SK-N-SH (cell line): ENCODE data around the gene RBM20. TPM values are rescaled to one million over a fixed set of nuclear protein-coding genes. Genes with fewer than 3 reads are reported as not detected.

Source experiments
- CTCF ChIA-PET: fragments of 300-600, 350-600 bp; formaldehyde crosslinking; extraction: SDS; loops from one replicate; lab custom pipeline; 2021; lab: Yijun Ruan, JAX
- POLR2A ChIA-PET: fragments of 350-600 bp; sonication (Branson Sonifier 250); formaldehyde crosslinking; extraction: SDS; loops from one replicate; lab custom pipeline; 2020; ENCODE audit warnings: antibody characterized with exemption, inconsistent platforms; lab: Yijun Ruan, JAX
- DNase-seq: peaks from one replicate; pipeline ENCODE4 v3.0.0; 2012
- H2AFZ ChIP-seq: fragments of 200-600 bp; sonication (generic); 2 replicates; pipeline ENCODE4 v1.8.1; 2016; ENCODE audit warnings: antibody characterized with exemption, mild to moderate bottlenecking, low read depth
- H3F3A ChIP-seq: fragments of 200-600 bp; sonication (generic); replicated peaks from 2 replicates; pipeline ENCODE3; 2016; ENCODE audit warnings: antibody characterized with exemption, mild to moderate bottlenecking; ENCODE audit not compliant: insufficient read depth
- H3K27ac ChIP-seq, 2 experiments: fragments of 200-500 bp in 1 of 2; fragments of 200-600 bp in 1 of 2; sonication (Bioruptor generic) in 1 of 2; sonication (generic), shearing (Covaris generic) in 1 of 2; 2 replicates each; pipeline versions ENCODE4 v1.5.1 to v1.6.1; 2014 to 2016; ENCODE audit warnings: low read depth in 2 of 2, inconsistent platforms in 1 of 2, low read length in 1 of 2, mild to moderate bottlenecking in 1 of 2, mixed read lengths in 1 of 2
- H3K27me3 ChIP-seq: fragments of 200-600 bp; sonication (generic), shearing (Covaris generic); 2 replicates; pipeline ENCODE4 v1.6.1; 2016; ENCODE audit warnings: mixed run types; ENCODE audit not compliant: insufficient read depth
- H3K36me3 ChIP-seq, 2 experiments: fragments of 200-500 bp in 1 of 2; fragments of 200-600 bp in 1 of 2; sonication (Bioruptor generic) in 1 of 2; sonication (generic) in 1 of 2; replicated peaks in 1 of 2; 2 replicates each; pipeline versions ENCODE3 to v1.5.1; 2014 to 2016; ENCODE audit warnings: low read length in 1 of 2, mild to moderate bottlenecking in 1 of 2; ENCODE audit not compliant: insufficient read depth in 2 of 2, control insufficient read depth in 1 of 2
- H3K4me1 ChIP-seq, 2 experiments: fragments of 200-500 bp in 1 of 2; fragments of 200-600 bp in 1 of 2; sonication (Bioruptor generic) in 1 of 2; sonication (generic), shearing (Covaris generic) in 1 of 2; 2 replicates each; pipeline versions ENCODE4 v1.5.1 to v1.6.1; 2014 to 2016; ENCODE audit warnings: low read depth in 1 of 2, low read length in 1 of 2, mixed run types in 1 of 2; ENCODE audit not compliant: insufficient read depth in 2 of 2, control insufficient read depth in 1 of 2
- H3K4me2 ChIP-seq: fragments of 200-600 bp; sonication (generic), shearing (Covaris generic); 2 replicates; pipeline ENCODE4 v1.6.1; 2017; ENCODE audit warnings: mixed run types
- H3K4me3 ChIP-seq, 2 experiments: fragments of 200-500 bp in 1 of 2; fragments of 200-600 bp in 1 of 2; sonication (Bioruptor generic) in 1 of 2; sonication (generic), shearing (Covaris generic) in 1 of 2; 2 replicates each; pipeline versions ENCODE4 v1.5.1 to v1.8.1; 2014 to 2016; ENCODE audit warnings: low read depth in 2 of 2, inconsistent platforms in 1 of 2, low read length in 1 of 2, mild to moderate bottlenecking in 1 of 2, mixed read lengths in 1 of 2, moderate library complexity in 1 of 2
- H3K79me2 ChIP-seq: fragments of 200-600 bp; sonication (generic); 2 replicates; pipeline ENCODE4 v1.8.1; 2017; ENCODE audit warnings: mild to moderate bottlenecking; ENCODE audit not compliant: insufficient read depth
- H3K9ac ChIP-seq: fragments of 200-600 bp; sonication (generic); 2 replicates; pipeline ENCODE4 v1.6.1; 2017; ENCODE audit warnings: mixed run types
- H3K9me2 ChIP-seq: fragments of 200-600 bp; sonication (generic); 2 replicates; pipeline ENCODE4 v1.6.1; 2017; ENCODE audit warnings: mixed run types
- H3K9me3 ChIP-seq: fragments of 200-600 bp; sonication (generic); 2 replicates; pipeline ENCODE4 v1.6.1; 2017; ENCODE audit warnings: mixed run types, mild to moderate bottlenecking, moderate library complexity
- H4K20me1 ChIP-seq: fragments of 200-600 bp; sonication (generic); 2 replicates; pipeline ENCODE4 v1.6.1; 2017; ENCODE audit warnings: mild to moderate bottlenecking, mixed run types; ENCODE audit not compliant: insufficient read depth
- EZH2phosphoT487 ChIP-seq: fragments of 200-600 bp; sonication (generic); IDR thresholded peaks from 2 replicates; pipeline ENCODE4 v1.6.1; 2017; ENCODE audit warnings: low read depth, mixed run types, mild to moderate bottlenecking, antibody characterized with exemption, moderate library complexity, borderline replicate concordance
- FOSL2 ChIP-seq: IDR thresholded peaks from 2 replicates; pipeline ENCODE4 v1.4.0; 2012; ENCODE audit warnings: low read depth, mild to moderate bottlenecking, moderate library complexity, borderline replicate concordance
- GABPA ChIP-seq: IDR thresholded peaks from 2 replicates; pipeline ENCODE4 v1.4.0; 2012; ENCODE audit warnings: low read depth, mild to moderate bottlenecking
- GATA2 ChIP-seq: sonication (generic); formaldehyde crosslinking; IDR thresholded peaks from 2 replicates; pipeline ENCODE4 v1.5.0; 2020; ENCODE audit warnings: mild to moderate bottlenecking, missing genetic modification reagents
- IRF3 ChIP-seq: fragments of 150-350 bp; IDR thresholded peaks from 2 replicates; pipeline ENCODE4 v1.6.1; 2016; ENCODE audit warnings: mild to moderate bottlenecking, low read depth, low read length
- JUND ChIP-seq: IDR thresholded peaks from 2 replicates; pipeline ENCODE4 v1.4.0; 2012
- MEF2A ChIP-seq: IDR thresholded peaks from 2 replicates; pipeline ENCODE4 v1.4.0; 2012; ENCODE audit warnings: low read depth, borderline replicate concordance
- RAD21 ChIP-seq: IDR thresholded peaks from 2 replicates; pipeline ENCODE4 v1.6.1; 2012; ENCODE audit warnings: mild to moderate bottlenecking, low read length
- RCOR1 ChIP-seq: fragments of 150-350 bp; IDR thresholded peaks from 2 replicates; pipeline ENCODE4 v1.6.1; 2017; ENCODE audit warnings: antibody characterized with exemption, low read length
- RFX5 ChIP-seq: IDR thresholded peaks from 2 replicates; pipeline ENCODE4 v1.6.1; 2012; ENCODE audit warnings: mild to moderate bottlenecking, improper control_type of control experiment, low read length
- TAF1 ChIP-seq: IDR thresholded peaks from 2 replicates; pipeline ENCODE4 v1.6.1; 2012; ENCODE audit warnings: low read depth, mild to moderate bottlenecking, low read length, moderate library complexity, borderline replicate concordance
- WGBS: methylation state at CpG from one replicate; pipeline ENCODE4 v1.1.6; 2017; ENCODE audit warnings: low lambda C conversion rate; 5-methylcytosine and 5-hydroxymethylcytosine counted together
- polyA plus RNA-seq, 3 experiments: library from polyadenylated mRNA; depleted of rRNA; stranded (reverse); fragments of >200 nt; gene quantifications; 2 replicates each; pipeline ENCODE4 v1.2.3, GENCODE V29; 2012
- TF ChIP-seq, protein P1 (sequence below): IDR thresholded peaks from 2 replicates; pipeline ENCODE4; 2012
- TF ChIP-seq, protein P2 (sequence below): fragments of 150-350 bp; IDR thresholded peaks from 2 replicates; pipeline ENCODE4 v1.6.1; 2017; ENCODE audit warnings: antibody characterized with exemption, low read length, low read depth, borderline replicate concordance
- TF ChIP-seq, protein P3 (sequence below): IDR thresholded peaks from 2 replicates; pipeline ENCODE4 v1.4.0; 2012; ENCODE audit warnings: low read depth, borderline replicate concordance
- TF ChIP-seq, protein P4 (sequence below): IDR thresholded peaks from 2 replicates; pipeline ENCODE4 v1.6.1; 2012; ENCODE audit warnings: mild to moderate bottlenecking, low read depth, low read length, moderate library complexity

RBM20 gene
- polyA plus RNA-seq, 1 of the 3 experiments (the other 2 are of a cell fraction): 0.64 TPM

DNA sequence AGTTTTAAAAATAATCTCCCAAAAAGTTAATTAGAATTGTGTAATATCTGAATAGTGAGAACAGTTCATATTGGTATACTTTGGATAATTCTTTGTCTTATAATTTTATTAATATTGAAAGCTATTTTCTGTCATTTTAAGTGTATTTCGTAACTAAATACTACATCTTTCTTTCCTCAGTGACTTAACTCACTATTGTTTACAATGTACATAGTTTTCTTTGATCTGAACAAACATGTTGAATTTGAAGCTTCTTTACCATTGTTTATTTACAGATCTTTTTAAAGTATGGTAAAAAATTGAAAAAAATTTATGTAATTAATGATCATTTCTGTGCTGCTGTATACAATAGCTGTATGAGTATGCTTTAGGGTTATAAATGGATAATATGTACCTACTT, 232.7 kb downstream of the RBM20 start:
- no peak for TF ChIP-seq TAF1
- TF ChIP-seq IRF3: no peak
- TF ChIP-seq RAD21: no peak
- TF ChIP-seq MEF2A: no peak
- TF ChIP-seq, protein P1, sequence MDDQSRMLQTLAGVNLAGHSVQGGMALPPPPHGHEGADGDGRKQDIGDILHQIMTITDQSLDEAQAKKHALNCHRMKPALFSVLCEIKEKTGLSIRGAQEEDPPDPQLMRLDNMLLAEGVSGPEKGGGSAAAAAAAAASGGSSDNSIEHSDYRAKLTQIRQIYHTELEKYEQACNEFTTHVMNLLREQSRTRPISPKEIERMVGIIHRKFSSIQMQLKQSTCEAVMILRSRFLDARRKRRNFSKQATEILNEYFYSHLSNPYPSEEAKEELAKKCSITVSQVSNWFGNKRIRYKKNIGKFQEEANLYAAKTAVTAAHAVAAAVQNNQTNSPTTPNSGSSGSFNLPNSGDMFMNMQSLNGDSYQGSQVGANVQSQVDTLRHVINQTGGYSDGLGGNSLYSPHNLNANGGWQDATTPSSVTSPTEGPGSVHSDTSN: no peak
- TF ChIP-seq, protein P2, sequence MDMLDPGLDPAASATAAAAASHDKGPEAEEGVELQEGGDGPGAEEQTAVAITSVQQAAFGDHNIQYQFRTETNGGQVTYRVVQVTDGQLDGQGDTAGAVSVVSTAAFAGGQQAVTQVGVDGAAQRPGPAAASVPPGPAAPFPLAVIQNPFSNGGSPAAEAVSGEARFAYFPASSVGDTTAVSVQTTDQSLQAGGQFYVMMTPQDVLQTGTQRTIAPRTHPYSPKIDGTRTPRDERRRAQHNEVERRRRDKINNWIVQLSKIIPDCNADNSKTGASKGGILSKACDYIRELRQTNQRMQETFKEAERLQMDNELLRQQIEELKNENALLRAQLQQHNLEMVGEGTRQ: no peak
- TF ChIP-seq RCOR1: no peak
- TF ChIP-seq, protein P3, sequence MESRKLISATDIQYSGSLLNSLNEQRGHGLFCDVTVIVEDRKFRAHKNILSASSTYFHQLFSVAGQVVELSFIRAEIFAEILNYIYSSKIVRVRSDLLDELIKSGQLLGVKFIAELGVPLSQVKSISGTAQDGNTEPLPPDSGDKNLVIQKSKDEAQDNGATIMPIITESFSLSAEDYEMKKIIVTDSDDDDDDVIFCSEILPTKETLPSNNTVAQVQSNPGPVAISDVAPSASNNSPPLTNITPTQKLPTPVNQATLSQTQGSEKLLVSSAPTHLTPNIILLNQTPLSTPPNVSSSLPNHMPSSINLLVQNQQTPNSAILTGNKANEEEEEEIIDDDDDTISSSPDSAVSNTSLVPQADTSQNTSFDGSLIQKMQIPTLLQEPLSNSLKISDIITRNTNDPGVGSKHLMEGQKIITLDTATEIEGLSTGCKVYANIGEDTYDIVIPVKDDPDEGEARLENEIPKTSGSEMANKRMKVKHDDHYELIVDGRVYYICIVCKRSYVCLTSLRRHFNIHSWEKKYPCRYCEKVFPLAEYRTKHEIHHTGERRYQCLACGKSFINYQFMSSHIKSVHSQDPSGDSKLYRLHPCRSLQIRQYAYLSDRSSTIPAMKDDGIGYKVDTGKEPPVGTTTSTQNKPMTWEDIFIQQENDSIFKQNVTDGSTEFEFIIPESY: no peak
- TF ChIP-seq EZH2phosphoT487: no peak
- no peak for TF ChIP-seq JUND
- no peak for TF ChIP-seq GABPA
- no peak for TF ChIP-seq FOSL2
- TF ChIP-seq RFX5: no peak
- TF ChIP-seq, protein P4, sequence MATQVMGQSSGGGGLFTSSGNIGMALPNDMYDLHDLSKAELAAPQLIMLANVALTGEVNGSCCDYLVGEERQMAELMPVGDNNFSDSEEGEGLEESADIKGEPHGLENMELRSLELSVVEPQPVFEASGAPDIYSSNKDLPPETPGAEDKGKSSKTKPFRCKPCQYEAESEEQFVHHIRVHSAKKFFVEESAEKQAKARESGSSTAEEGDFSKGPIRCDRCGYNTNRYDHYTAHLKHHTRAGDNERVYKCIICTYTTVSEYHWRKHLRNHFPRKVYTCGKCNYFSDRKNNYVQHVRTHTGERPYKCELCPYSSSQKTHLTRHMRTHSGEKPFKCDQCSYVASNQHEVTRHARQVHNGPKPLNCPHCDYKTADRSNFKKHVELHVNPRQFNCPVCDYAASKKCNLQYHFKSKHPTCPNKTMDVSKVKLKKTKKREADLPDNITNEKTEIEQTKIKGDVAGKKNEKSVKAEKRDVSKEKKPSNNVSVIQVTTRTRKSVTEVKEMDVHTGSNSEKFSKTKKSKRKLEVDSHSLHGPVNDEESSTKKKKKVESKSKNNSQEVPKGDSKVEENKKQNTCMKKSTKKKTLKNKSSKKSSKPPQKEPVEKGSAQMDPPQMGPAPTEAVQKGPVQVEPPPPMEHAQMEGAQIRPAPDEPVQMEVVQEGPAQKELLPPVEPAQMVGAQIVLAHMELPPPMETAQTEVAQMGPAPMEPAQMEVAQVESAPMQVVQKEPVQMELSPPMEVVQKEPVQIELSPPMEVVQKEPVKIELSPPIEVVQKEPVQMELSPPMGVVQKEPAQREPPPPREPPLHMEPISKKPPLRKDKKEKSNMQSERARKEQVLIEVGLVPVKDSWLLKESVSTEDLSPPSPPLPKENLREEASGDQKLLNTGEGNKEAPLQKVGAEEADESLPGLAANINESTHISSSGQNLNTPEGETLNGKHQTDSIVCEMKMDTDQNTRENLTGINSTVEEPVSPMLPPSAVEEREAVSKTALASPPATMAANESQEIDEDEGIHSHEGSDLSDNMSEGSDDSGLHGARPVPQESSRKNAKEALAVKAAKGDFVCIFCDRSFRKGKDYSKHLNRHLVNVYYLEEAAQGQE: no peak
- no peak for TF ChIP-seq GATA2
- peaks cover 36% of the 10 kb centered on the region for H3K79me2 ChIP-seq
- H3K4me2 ChIP-seq: no peak overlapping the region
- POLR2A ChIA-PET: no interaction called here
- peaks cover 13% of the 10 kb centered on the region; the same call in 1 of the 2 replicates for H4K20me1 ChIP-seq
- no peak overlapping the region for H3K4me3 ChIP-seq
- H3K36me3 ChIP-seq: peaks cover 26 to 53% of the 10 kb centered on the region in 2 experiments
- CTCF ChIA-PET: interaction anchor here (1.1 to 1.6 kb wide), 3 partner anchors 10 to 131 kb away, joined by 3 to 7 read pairs (median 5); no protein-coding TSS in a partner anchor
- no peaks in the 10 kb centered on the region for H3K9me3 ChIP-seq
- no peak overlapping the region for H2AFZ ChIP-seq
- peaks cover 0 to 15% of the 10 kb centered on the region in 2 experiments; a peak in 2 of 4 replicates for H3K4me1 ChIP-seq
- H3K9me2 ChIP-seq: no peaks in the 10 kb centered on the region
- no peak for DNase-seq
- H3F3A ChIP-seq: peaks cover 3% of the 10 kb centered on the region
- no peaks in the 10 kb centered on the region for H3K27me3 ChIP-seq
- H3K9ac ChIP-seq: no peak overlapping the region
- WGBS: 98% methylated on average over 1 of the region's 1 CpG
- H3K27ac ChIP-seq: no peak overlapping the region
